HepG2 (cell line): ENCODE data around the gene KLF17. TPM values are rescaled to one million over a fixed set of nuclear protein-coding genes. Genes with fewer than 3 reads are reported as not detected.

Experiments used
- ATAC-seq: fragments of 200-7000 bp; cut with Tn5 transposase; 3 replicates; pipeline ENCODE4 v1.9.1; 2020; ENCODE audit warnings: mild to moderate bottlenecking, moderate library complexity
- BruUV-seq: library from RNA; stranded (reverse); fragments of 400-500 nt; replicated peaks from 2 replicates; lab custom pipeline; 2021; lab: Mats Ljungman, UMichigan
- CTCF ChIA-PET: fragments of 300-600 bp; formaldehyde crosslinking; extraction: SDS; loops from one replicate; lab custom pipeline; 2021; ENCODE audit warnings: low total read pairs, inconsistent platforms, low intra/inter-chr PET ratio; lab: Yijun Ruan, JAX
- POLR2A ChIA-PET: fragments of 350-600 bp; sonication (Branson Sonifier 250); formaldehyde crosslinking; loops from one replicate; lab custom pipeline; 2020; ENCODE audit warnings: antibody characterized with exemption, inconsistent platforms; lab: Yijun Ruan, JAX
- DNase-seq: peaks from one replicate; pipeline ENCODE4 v3.0.0-alpha.2; 2015; ENCODE audit warnings: low spot score
- FAIRE-seq: peaks from 3 replicates; lab custom pipeline; 2011; peaks lifted over from hg19 to GRCh38; lab: Jason Lieb, UNC
- H2AFZ ChIP-seq: one replicate; pipeline ENCODE4 v1.6.1; 2011; ENCODE audit warnings: low read length, inconsistent platforms
- H3K27ac ChIP-seq: fragments of 300-600 bp; 3 replicates; pipeline ENCODE4 v1.8.0; 2011; ENCODE audit warnings: mixed run types, mild to moderate bottlenecking, mixed read lengths, low read length, inconsistent platforms; ENCODE audit not compliant: insufficient read depth; ENCODE audit errors: extremely low read length
- H3K27me3 ChIP-seq, 2 experiments: fragments of 200-600 bp in 1 of 2; 2 replicates in 1 of 2; 3 replicates in 1 of 2; pipeline versions ENCODE4 v1.6.0 to v1.8.0; 2011; ENCODE audit warnings: low read length in 2 of 2, mild to moderate bottlenecking in 2 of 2, moderate library complexity in 2 of 2, inconsistent platforms in 1 of 2; ENCODE audit not compliant: insufficient read depth in 2 of 2, control insufficient read depth in 1 of 2
- H3K36me3 ChIP-seq, 2 experiments: fragments of 200-600 bp in 1 of 2; replicated peaks in 1 of 2; 2 replicates in 1 of 2; 3 replicates in 1 of 2; pipeline versions ENCODE4 v1.5.1 to v1.8.0; 2011; ENCODE audit warnings: low read length in 2 of 2, inconsistent platforms in 1 of 2; ENCODE audit not compliant: insufficient read depth in 2 of 2, control insufficient read depth in 1 of 2
- H3K4me1 ChIP-seq: 2 replicates; pipeline ENCODE4 v1.5.1; 2012; ENCODE audit warnings: low read length, inconsistent platforms; ENCODE audit not compliant: insufficient read depth
- H3K4me2 ChIP-seq: 2 replicates; pipeline ENCODE4 v1.6.0; 2011; ENCODE audit warnings: low read depth, low read length, inconsistent platforms
- H3K4me3 ChIP-seq, 3 experiments: fragments of 200-600 bp in 1 of 3; sonication (generic), shearing (Covaris generic) in 1 of 3; replicated peaks in 1 of 3; 2 replicates each; pipeline ENCODE4 v1.5.1; 2011 to 2016; ENCODE audit warnings: low read length in 3 of 3, inconsistent platforms in 2 of 3, low read depth in 2 of 3, mild to moderate bottlenecking in 2 of 3, control low read depth in 1 of 3, mixed read lengths in 1 of 3; ENCODE audit not compliant: insufficient read depth in 1 of 3
- H3K79me2 ChIP-seq: one replicate; pipeline ENCODE4 v1.6.1; 2011; ENCODE audit warnings: low read length, inconsistent platforms; ENCODE audit not compliant: insufficient read depth
- H3K9ac ChIP-seq: 2 replicates; pipeline ENCODE4 v1.6.0; 2011; ENCODE audit warnings: mild to moderate bottlenecking, low read depth, low read length, inconsistent platforms; ENCODE audit not compliant: insufficient read depth
- H3K9me3 ChIP-seq: 2 replicates; pipeline ENCODE4 v1.5.1; 2012; ENCODE audit warnings: mild to moderate bottlenecking, low read length
- H4K20me1 ChIP-seq: 2 replicates; pipeline ENCODE4 v1.6.0; 2011; ENCODE audit warnings: inconsistent platforms, mild to moderate bottlenecking, low read length, moderate library complexity; ENCODE audit not compliant: insufficient read depth
- HNRNPLL ChIP-seq: fragments of 200-400 bp; formaldehyde crosslinking; IDR thresholded peaks from 2 replicates; pipeline ENCODE4 v1.6.1; 2017; ENCODE audit warnings: mild to moderate bottlenecking, low read depth, low read length; ENCODE audit not compliant: poor library complexity, severe bottlenecking
- IRF2 ChIP-seq: IDR thresholded peaks from 2 replicates; pipeline ENCODE4 v1.6.1; 2018; ENCODE audit warnings: missing genetic modification reagents, missing compliant biosample characterization
- KDM5A ChIP-seq: fragments of 200-600 bp; sonication (generic); IDR thresholded peaks from 2 replicates; pipeline ENCODE4 v1.7.0; 2018; ENCODE audit warnings: antibody characterized with exemption, mild to moderate bottlenecking, low read length, borderline replicate concordance
- PHF20 ChIP-seq: sonication (generic); formaldehyde crosslinking; IDR thresholded peaks from 2 replicates; pipeline ENCODE4 v1.5.0; 2020; ENCODE audit warnings: mild to moderate bottlenecking, missing genetic modification reagents
- SNAPC2 ChIP-seq: sonication (generic); formaldehyde crosslinking; IDR thresholded peaks from 2 replicates; pipeline ENCODE4 v1.8.1; 2022; ENCODE audit warnings: mild to moderate bottlenecking, missing genetic modification reagents
- XRCC5 ChIP-seq: fragments of 200-400 bp; formaldehyde crosslinking; optimal IDR thresholded peaks from 2 replicates; pipeline ENCODE3; 2017; ENCODE audit warnings: mild to moderate bottlenecking, low read length
- ZFP1 ChIP-seq: IDR thresholded peaks from 2 replicates; pipeline ENCODE4 v1.6.1; 2016
- ZNF615 ChIP-seq: sonication (generic); formaldehyde crosslinking; IDR thresholded peaks from 2 replicates; pipeline ENCODE4 v1.5.0; 2020; ENCODE audit warnings: mild to moderate bottlenecking, missing genetic modification reagents, borderline replicate concordance
- WGBS: methylation state at CpG from one replicate; pipeline ENCODE4 v1.1.6; 2017; ENCODE audit warnings: low lambda C conversion rate; 5-methylcytosine and 5-hydroxymethylcytosine counted together
- in situ Hi-C: cut with HindIII; loops from 2 replicates; pipeline ENCODE4 v1.10.0; 2017; ENCODE audit warnings: low pct_unique_long_range_greater_than_20kb; ENCODE audit not compliant: extremely low pct_ligation_motif_present
- intact Hi-C: fragments of 100-400 bp; cut with micrococcal nuclease; formaldehyde crosslinking; loops from one replicate; pipeline ENCODE4 v1.10.0; 2022; ENCODE audit not compliant: unreplicated experiment
- polyA plus RNA-seq, 8 experiments: library from polyadenylated mRNA; depleted of rRNA in 3 of 8; stranded (reverse) in 7 of 8; unstranded in 1 of 8; fragments of >200 nt; fragmentation: Illumina TruSeq in 4 of 8; extraction: Trizol in 4 of 8; gene quantifications; 2 replicates each; pipeline versions ENCODE4 v1.2.1 to v1.2.3, GENCODE V29; 2011 to 2016; ENCODE audit warnings: low read depth in 4 of 8, missing spikeins in 1 of 8, mixed read lengths in 1 of 8; ENCODE audit not compliant: insufficient read depth in 1 of 8
- total RNA-seq, 5 experiments: library from RNA; depleted of rRNA; stranded (reverse); fragments of >200 nt; fragmentation: Illumina TruSeq; extraction: Trizol; gene quantifications; 2 replicates each; pipeline ENCODE4 v1.2.3, GENCODE V29; 2016; ENCODE audit warnings: low read depth in 1 of 5
- TF ChIP-seq, protein P1 (sequence below): IDR thresholded peaks from 2 replicates; pipeline ENCODE4 v1.4.0; 2020; ENCODE audit warnings: mild to moderate bottlenecking, missing genetic modification reagents

Gene KLF17
- total and polyA plus RNA-seq, 2 of the 13 experiments (the other 11 are each of a cell fraction or from before 2014, with no cell fraction given) = not detected

DNA sequence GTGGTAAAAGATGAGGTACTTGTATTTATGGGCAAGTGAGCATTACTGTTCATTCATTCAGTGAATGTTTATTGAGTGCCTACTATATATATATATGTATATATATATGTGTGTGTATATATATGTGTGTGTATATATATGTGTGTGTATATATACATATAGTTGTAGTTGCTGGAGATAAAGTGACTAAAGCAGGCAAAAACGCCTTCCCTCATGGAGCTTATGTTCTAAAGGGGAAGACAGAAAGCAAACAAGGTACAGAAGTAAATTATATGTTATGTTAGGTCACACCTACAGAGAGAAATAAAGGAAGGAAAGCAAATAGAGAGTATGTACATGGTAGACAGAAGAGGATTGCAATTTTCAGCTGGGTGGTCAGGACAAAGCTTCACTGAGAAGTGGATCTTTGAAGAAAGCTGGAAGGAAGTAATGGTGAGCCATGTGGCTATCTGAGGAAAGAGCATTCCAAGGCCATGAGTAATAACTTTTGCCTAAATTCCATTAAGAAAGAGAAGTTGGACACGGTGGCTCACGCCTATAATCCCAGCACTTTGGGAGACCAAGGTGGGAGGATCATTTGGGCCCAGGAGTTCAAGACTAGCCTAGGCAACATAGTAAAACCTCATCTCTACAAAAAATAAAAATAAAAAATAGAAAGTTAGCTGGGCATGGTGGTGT, 33.5 kb upstream of the KLF17 start:
- POLR2A ChIA-PET = no interaction called here
- Histone ChIP-seq H3K4me3 (no peak overlapping the region), H3K9me3 (no peaks in the 10 kb centered on the region), H3K4me1 (peaks cover 11% of the 10 kb centered on the region; the same call in 1 of the 2 replicates), H3K27me3 (no peaks in the 10 kb centered on the region), H3K79me2 (no peaks in the 10 kb centered on the region), H3K36me3 (no peaks in the 10 kb centered on the region), H4K20me1 (no peaks in the 10 kb centered on the region), H3K4me2 (no peak overlapping the region), H2AFZ (no peak overlapping the region), H3K9ac (no peak overlapping the region), H3K27ac (no peak overlapping the region)
- no TSS peak for BruUV-seq
- ATAC-seq (no peak), DNase-seq (no peak), FAIRE-seq (no peak)
- CTCF ChIA-PET = no interaction called here
- intact Hi-C loops (no loop called here), in situ Hi-C loops (no loop called here)
- 0% methylated on average over 3 of the region's 3 CpGs for WGBS
- TF ChIP-seq ZFP1 (CRISPR knock-in tag) = no peak
- no peak for TF ChIP-seq IRF2 (CRISPR knock-in tag)
- TF ChIP-seq XRCC5 = no peak
- TF ChIP-seq ZNF615 = no peak
- TF ChIP-seq HNRNPLL = no peak
- TF ChIP-seq PHF20 (CRISPR knock-in tag) = no peak
- TF ChIP-seq KDM5A = no peak
- TF ChIP-seq, protein P1, sequence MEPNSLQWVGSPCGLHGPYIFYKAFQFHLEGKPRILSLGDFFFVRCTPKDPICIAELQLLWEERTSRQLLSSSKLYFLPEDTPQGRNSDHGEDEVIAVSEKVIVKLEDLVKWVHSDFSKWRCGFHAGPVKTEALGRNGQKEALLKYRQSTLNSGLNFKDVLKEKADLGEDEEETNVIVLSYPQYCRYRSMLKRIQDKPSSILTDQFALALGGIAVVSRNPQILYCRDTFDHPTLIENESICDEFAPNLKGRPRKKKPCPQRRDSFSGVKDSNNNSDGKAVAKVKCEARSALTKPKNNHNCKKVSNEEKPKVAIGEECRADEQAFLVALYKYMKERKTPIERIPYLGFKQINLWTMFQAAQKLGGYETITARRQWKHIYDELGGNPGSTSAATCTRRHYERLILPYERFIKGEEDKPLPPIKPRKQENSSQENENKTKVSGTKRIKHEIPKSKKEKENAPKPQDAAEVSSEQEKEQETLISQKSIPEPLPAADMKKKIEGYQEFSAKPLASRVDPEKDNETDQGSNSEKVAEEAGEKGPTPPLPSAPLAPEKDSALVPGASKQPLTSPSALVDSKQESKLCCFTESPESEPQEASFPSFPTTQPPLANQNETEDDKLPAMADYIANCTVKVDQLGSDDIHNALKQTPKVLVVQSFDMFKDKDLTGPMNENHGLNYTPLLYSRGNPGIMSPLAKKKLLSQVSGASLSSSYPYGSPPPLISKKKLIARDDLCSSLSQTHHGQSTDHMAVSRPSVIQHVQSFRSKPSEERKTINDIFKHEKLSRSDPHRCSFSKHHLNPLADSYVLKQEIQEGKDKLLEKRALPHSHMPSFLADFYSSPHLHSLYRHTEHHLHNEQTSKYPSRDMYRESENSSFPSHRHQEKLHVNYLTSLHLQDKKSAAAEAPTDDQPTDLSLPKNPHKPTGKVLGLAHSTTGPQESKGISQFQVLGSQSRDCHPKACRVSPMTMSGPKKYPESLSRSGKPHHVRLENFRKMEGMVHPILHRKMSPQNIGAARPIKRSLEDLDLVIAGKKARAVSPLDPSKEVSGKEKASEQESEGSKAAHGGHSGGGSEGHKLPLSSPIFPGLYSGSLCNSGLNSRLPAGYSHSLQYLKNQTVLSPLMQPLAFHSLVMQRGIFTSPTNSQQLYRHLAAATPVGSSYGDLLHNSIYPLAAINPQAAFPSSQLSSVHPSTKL (CRISPR knock-in tag) = no peak
- TF ChIP-seq SNAPC2 (CRISPR knock-in tag) = no peak
